Activated CD8-positive, alpha-beta memory T cell treated with anti-CD3 and anti-CD28 coated beads for 48 hours (primary cell): ENCODE results near the gene PCP4.

Experiments used
- DNase-seq, 3 experiments: peaks; one replicate each; pipeline ENCODE4 v3.0.0-alpha.2; 2020; ENCODE audit warnings: low read depth in 2 of 3, low spot score in 2 of 3

The PCP4 gene

DNA sequence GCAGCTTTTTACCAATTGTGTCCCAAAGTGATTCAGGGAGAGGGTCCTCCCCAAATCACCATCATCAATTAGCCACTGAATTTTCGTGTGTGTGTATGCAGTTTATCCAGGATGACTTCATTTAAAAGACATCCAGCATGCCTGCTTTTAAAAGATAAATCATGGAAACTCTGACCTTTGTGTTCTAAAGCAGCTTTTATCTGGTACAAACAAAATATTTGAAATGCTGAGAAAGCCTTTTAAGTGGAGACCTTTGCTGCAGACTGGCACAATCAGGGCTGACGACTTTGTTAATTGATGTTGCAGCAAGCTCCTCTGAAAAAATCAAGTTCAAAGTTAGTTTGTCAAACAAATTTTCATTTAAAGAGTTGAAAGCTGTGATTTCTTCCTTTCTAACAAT, 104.7 kb downstream of the PCP4 start:
- DNase-seq: no peak

DNA sequence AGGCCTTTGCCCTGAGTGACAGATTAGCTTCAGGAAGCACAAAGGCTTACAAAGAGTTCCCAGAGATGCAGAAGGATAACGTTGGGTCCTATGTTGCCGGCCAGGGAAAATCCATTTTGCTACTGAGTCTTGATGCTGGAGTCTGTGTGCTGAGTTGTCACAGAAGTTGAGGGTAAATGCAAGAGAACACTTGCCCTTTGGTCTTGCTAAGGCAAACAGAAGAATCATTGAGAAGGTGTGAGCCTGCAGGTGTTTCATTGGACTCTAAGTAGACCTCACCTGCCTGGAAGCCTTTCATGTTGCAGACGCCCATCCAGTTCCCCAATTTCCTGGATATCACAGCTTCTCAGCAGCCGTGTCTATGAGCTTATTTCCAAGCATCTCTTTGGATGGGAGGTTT, 105.2 kb downstream of the PCP4 start:
- DNase-seq: no peak

DNA sequence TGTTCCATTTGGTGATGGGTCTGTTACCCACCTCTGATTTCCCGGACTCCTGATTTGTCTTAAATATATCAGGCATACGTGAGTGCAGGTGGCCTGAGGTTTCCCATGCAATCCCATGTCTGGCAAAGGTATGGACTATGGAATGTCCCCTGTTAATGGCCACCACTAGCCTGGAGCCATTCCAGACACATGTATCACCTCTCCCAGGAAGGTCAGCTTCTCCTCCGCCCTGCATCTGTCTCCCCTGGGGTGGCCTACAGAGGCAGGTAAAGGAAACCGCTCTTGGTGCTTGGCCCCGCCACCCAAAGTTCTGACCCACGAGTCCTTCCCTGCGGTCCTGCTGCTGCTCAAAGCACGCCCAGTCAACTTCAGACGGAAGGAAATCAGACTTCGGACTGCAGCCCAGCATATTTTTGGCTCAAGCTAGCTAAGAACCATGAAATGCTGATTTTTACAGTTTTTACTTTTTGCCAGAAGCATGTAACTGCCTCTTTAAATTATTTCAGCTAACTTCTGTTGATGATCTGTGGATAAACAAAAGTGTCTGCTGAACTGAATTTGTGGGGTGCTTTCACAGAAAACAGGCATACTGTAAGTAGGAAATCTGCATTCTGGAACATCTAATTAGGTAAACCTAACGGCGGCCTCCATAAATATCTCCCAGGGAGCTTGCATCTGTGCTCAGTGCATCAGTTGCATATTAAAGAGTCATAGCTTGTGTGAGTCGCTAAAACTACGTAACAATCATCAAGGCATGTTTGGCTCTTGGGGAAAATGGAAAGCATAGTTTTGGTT, 105.9 kb downstream of the PCP4 start:
- no peak for DNase-seq

DNA sequence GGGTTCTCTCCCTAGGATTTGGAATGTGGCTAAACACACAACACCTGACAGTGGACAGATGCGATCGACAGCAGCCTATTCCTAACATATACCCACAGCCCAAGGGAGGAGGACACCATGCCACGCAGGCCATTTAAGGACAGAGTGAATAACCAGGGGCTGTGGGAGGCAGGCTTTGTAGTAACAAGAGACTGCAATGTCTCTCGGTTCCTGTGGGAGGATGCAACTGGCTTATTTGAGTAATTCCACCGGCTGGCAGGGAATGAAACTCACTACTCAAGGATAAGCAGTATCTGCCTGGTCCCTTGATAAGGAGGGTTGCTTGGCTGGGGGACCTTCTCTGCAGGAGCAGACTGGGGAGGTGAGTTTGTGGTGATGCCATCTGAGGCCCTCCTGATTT, 109.6 kb downstream of the PCP4 start:
- no peak for DNase-seq
